Measurements from ENCODE around the gene DNALI1. TPM values are rescaled to one million over a fixed set of nuclear protein-coding genes. Genes with fewer than 3 reads are reported as not detected.
A peak's percentile ranks its signal among the peaks of the same experiment; 100 is the strongest.
"Not testable (repeated sequence)": the region's sequence is repeated elsewhere in the genome, so short reads cannot be mapped to it uniquely, and the experiment has no call there.

The DNALI1 gene
- total RNA-seq, 6 experiments from 2014 or later: 1.3 to 2.4 (median 1.9) TPM

DNA sequence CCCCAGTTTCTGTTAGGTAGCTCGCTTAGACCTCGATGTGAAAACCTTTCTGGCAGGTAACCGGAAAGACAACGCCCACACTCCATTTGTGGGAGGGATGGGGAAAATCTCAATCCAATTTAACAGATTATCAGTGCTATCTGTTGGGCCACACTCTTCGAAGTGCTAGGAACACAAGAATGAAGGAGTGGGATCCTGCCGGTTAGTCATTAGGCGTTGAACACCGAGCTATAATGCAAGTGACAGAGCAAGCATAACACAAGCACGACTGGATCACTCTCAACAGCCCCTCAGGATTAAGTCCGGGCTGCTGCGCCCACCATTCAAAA is 3.2 kb upstream of the DNALI1 start:
- Mint-ChIP-seq H3K9me3 (peaks cover 4% of the 10 kb centered on the region; the same call in 1 of the 2 replicates), H3K27ac (peak overlapping the region; percentile 98), H3K4me1 (ENCODE audit: low read depth) (peaks cover 46% of the 10 kb centered on the region), H3K27me3 (ENCODE audit: insufficient read depth) (peaks cover 4% of the 10 kb centered on the region; the same call in 1 of the 2 replicates), H3K4me3 (peak overlapping the region; percentile 97), H3K36me3 (ENCODE audit: low read depth) (peaks cover 39% of the 10 kb centered on the region)
- no peak for DNase-seq
- TF ChIP-seq, protein P1, sequence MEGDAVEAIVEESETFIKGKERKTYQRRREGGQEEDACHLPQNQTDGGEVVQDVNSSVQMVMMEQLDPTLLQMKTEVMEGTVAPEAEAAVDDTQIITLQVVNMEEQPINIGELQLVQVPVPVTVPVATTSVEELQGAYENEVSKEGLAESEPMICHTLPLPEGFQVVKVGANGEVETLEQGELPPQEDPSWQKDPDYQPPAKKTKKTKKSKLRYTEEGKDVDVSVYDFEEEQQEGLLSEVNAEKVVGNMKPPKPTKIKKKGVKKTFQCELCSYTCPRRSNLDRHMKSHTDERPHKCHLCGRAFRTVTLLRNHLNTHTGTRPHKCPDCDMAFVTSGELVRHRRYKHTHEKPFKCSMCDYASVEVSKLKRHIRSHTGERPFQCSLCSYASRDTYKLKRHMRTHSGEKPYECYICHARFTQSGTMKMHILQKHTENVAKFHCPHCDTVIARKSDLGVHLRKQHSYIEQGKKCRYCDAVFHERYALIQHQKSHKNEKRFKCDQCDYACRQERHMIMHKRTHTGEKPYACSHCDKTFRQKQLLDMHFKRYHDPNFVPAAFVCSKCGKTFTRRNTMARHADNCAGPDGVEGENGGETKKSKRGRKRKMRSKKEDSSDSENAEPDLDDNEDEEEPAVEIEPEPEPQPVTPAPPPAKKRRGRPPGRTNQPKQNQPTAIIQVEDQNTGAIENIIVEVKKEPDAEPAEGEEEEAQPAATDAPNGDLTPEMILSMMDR (IDR thresholded peaks at IDR 0.05): no peak

DNA sequence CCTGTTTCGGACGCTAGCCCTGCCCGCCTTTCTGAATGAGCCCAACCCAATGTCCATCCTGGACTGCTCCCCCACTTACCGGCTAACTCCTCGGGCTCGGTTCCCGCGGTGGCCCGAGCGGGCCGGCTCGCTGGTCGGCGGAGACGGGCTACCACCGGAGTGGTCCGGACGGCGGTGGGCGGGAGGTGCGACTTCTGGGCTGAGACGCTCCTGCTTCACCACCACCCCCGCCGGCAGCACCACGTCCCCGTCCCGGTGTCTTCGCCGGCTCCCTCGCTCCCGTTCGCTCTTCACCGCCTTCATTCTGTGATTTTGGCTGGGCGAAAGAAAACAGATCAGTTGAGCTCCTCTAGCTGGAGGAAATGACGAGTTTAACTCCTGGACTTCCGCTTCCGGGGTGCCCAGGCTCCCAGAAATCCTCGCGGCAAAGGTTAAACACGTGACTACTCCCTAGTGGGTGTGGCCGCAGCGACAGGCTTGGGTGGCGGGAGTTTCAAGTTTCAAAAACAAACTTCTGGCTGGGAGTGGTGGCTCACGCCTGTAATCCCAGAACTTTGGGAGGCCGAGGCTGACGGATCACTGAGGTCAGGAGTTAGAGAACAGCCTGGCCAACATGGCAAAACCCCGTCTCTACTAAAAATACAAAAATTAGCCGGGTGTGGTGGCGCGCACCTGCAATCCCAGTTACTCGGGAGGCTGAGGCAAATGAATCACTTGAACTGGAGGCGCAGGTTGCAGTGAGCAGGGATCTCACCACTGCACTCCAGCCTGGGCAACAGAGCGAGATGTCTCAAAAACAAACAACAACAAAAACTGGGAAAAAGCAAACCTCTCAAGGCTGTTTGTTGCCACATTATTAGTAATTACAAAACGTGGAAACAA is 2.6 kb upstream of the DNALI1 start, which contains the start of gene SNIP1:
Gene SNIP1 (minus strand): TSS at position 367 of the 882 bp plus-strand sequence. CDS start 64 bp downstream, at position 303.
- peak within 1 kb of the TSS; percentile 98 for H3K27ac Mint-ChIP-seq
- peaks cover 43% of the 10 kb centered on the region for H3K4me1 Mint-ChIP-seq (ENCODE audit: low read depth)
- H3K27me3 Mint-ChIP-seq (ENCODE audit: insufficient read depth): peaks cover 4% of the 10 kb centered on the region; the same call in 1 of the 2 replicates
- peak within 1 kb of the TSS; percentile 97 for H3K4me3 Mint-ChIP-seq
- TF ChIP-seq, protein P1 (IDR thresholded peaks at IDR 0.05): no peak
- peaks cover 4% of the 10 kb centered on the region; the same call in 1 of the 2 replicates for H3K9me3 Mint-ChIP-seq
- peaks cover 34% of the 10 kb centered on the region for H3K36me3 Mint-ChIP-seq (ENCODE audit: low read depth)
- peak; percentile 92 for DNase-seq

DNA sequence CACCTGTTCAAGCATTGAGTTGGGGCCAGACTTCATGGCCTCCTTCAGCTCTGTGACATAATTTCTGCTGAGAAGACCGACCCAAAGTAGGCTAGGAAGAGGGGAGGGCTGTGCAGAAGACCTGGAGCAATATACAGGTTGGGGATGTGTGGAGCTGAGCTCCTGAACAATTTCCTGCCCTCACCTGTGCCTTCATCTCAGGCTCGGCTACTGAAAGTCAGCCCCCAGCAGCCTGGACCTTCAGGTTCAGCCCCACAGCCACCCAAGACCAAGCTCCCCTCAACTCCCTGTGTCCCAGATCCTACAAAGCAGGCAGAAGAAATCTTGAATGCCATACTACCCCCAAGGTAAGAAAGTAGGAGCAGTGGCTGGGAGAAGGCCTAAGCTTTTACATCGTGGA is 662 bp downstream of the DNALI1 start:
- Mint-ChIP-seq H3K36me3 (ENCODE audit: low read depth) (peaks cover 22% of the 10 kb centered on the region), H3K9me3 (peaks cover 4% of the 10 kb centered on the region; the same call in 1 of the 2 replicates), H3K4me1 (ENCODE audit: low read depth) (peaks cover 29% of the 10 kb centered on the region), H3K27me3 (ENCODE audit: insufficient read depth) (peaks cover 4% of the 10 kb centered on the region; the same call in 1 of the 2 replicates), H3K4me3 (no peak overlapping the region), H3K27ac (peak overlapping the region; percentile 88)
- TF ChIP-seq, protein P1 (IDR thresholded peaks at IDR 0.05): no peak
- DNase-seq: no peak

DNA sequence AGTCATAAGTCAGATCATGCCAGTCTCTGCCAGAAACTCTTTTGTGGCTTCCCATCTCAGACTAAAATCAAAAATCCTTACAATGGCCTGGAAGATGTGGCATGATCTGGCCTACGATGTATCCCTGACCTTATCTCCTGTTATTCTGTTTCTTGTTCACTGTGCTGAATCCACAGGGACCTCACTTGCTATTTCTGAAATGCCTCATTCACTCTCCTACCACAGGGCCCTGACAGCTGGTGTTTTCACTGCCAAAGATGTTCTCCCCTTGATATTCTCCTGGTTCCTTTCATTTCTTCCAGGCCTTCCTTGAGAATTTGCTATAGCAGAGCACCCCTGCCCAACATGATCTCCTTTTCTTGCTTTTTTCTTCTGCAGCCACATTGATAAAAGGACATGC is 1.7 kb downstream of the DNALI1 start:
- Mint-ChIP-seq H3K4me1 (ENCODE audit: low read depth) (peaks cover 19% of the 10 kb centered on the region), H3K36me3 (ENCODE audit: low read depth) (peaks cover 12% of the 10 kb centered on the region), H3K27ac (peak overlapping the region; percentile 15), H3K27me3 (ENCODE audit: insufficient read depth) (peaks cover 4% of the 10 kb centered on the region; the same call in 1 of the 2 replicates), H3K9me3 (peaks cover 4% of the 10 kb centered on the region; the same call in 1 of the 2 replicates), H3K4me3 (no peak overlapping the region)
- TF ChIP-seq, protein P1 (IDR thresholded peaks at IDR 0.05): no peak
- DNase-seq: no peak

DNA sequence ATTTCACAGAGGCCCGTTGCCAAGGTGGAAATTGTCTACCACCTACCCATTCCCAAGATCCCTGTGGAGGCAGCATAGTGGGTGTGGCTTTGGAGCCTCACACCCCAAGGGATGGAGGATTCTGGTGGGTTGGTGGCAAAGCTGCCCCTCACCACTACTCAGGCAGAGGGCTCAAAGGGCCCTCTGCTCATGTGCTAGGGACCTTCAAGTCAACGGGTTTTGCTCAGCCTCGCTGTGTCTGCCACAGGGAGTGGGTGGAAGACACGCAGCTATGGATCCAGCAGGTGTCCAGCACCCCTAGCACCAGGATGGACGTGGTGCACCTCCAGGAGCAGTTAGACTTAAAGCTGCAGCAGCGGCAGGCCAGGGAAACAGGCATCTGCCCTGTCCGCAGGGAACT is 2.3 kb downstream of the DNALI1 start:
- Mint-ChIP-seq H3K27me3 (ENCODE audit: insufficient read depth) (peaks cover 2% of the 10 kb centered on the region; the same call in 1 of the 2 replicates), H3K4me1 (ENCODE audit: low read depth) (peaks cover 17% of the 10 kb centered on the region), H3K4me3 (no peak overlapping the region), H3K27ac (no peak overlapping the region), H3K36me3 (ENCODE audit: low read depth) (peaks cover 7% of the 10 kb centered on the region), H3K9me3 (peaks cover 4% of the 10 kb centered on the region; the same call in 1 of the 2 replicates)
- TF ChIP-seq, protein P1 (IDR thresholded peaks at IDR 0.05): no peak
- no peak for DNase-seq

DNA sequence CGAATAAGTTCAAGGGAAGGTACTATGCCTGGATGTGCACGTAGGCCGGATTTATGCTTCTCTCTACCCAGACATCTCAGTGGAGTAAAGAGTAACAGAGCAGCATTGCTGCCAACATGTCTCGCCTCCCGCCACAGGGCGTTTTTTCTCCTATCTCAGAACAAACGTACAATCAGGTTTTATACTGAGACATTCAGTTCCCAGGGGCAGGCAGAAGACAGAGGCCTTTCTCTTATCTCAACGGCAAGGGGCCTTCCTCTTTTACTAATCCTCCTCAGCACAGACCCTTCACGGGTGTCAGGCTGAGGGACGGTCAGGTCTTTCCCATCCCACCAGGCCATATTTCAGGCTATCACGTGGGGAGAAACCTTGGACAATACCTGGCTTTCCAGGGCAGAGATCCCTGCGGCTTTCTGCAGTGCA is 3.2 kb downstream of the DNALI1 start:
- DNase-seq; H3K27me3 Mint-ChIP-seq (ENCODE audit: insufficient read depth); H3K27ac Mint-ChIP-seq; H3K9me3 Mint-ChIP-seq; H3K4me3 Mint-ChIP-seq; H3K36me3 Mint-ChIP-seq (ENCODE audit: low read depth): not testable (repeated sequence)
- peaks cover 17% of the 10 kb centered on the region for H3K4me1 Mint-ChIP-seq (ENCODE audit: low read depth)
